Measurements from ENCODE around the gene DGCR8. TPM values are rescaled to one million over a fixed set of nuclear protein-coding genes. Genes with fewer than 3 reads are reported as not detected.
A peak's percentile ranks its signal among the peaks of the same experiment; 100 is the strongest.

Gene DGCR8
- total and polyA plus RNA-seq, 2 experiments from 2014 or later = 14.0 to 28.7 TPM

DNA sequence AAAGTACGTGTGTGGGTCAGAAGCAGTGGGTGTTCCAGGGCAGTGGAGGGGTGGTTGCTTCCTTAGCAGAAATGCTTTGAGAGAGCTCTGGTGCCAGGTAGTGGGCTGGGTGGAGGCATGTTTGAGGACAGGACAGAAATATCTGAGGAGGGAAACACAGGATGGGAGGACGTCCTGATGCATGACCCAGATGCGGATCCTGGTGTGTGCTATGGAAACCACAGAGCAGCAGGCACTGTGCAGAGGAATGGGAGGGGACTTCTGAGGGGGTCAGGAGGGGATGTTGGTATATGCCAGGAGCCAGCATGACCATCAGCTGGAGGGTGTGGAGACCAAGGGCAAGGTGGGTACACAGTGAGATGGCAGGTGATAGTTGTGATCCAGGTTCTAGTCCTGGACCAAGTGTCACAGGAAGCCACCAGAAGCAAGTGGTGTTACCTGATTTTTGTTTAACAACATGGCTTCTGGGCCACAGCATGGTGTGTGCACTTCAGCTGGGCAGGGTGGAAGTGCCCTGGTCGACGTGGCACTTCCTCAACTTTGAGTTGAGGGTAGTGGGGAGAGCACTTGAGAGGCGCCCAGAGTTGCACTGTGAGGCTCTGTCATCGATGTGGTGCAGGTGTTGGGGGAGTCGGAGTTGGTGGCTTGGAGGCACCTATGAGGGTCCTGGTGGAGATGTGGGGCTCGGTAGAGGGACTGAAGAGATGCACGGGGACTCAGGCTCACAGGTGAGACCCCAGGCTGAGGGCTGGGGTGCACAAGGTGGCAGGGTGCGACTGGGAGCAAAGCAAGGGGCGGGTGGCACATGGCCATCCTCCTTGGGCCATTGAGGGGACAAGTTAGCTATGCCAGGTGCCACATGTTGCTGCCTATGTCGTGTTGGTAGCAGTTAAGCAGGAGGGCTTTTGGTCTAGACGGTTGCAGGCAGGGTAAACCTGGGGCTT is 7.5 kb downstream of the DGCR8 start:
- 94 to 96% methylated on average over 14 of the region's 14 CpGs for WGBS, 2 experiments (ENCODE audit: low coverage in 1 of 2, low lambda C conversion rate in 2 of 2, missing lambda C conversion rate in 2 of 2)
- Histone ChIP-seq H3K27me3 (replicated peaks; ENCODE audit: insufficient read depth) (no peaks in the 10 kb centered on the region), H3K79me2 (ENCODE audit: insufficient read depth) (peaks cover 90% of the 10 kb centered on the region), H3K9me3 (ENCODE audit: low read depth) (no peaks in the 10 kb centered on the region), H3K9ac (no peak overlapping the region), H2AFZ (no peak overlapping the region), H3F3A (ENCODE audit: insufficient read depth) (peaks cover 5% of the 10 kb centered on the region; the same call in 1 of the 2 replicates), H4K20me1 (ENCODE audit: insufficient read depth) (peaks cover 9% of the 10 kb centered on the region), H3K27ac (no peak overlapping the region), H3K36me3 (ENCODE audit: low read depth) (peaks cover 37% of the 10 kb centered on the region; the same call in 1 of the 2 replicates), H3K9me2 (ENCODE audit: insufficient read depth) (no peaks in the 10 kb centered on the region), H3K4me1 (ENCODE audit: insufficient read depth) (peaks cover 9% of the 10 kb centered on the region), H3K4me3 (no peak overlapping the region), H3K4me2 (ENCODE audit: unreplicated experiment) (no peak overlapping the region)
- TF ChIP-seq EZH2phosphoT487 (IDR thresholded peaks at IDR 0.05; ENCODE audit: insufficient read depth, low read depth) = no peak
- TF ChIP-seq EZH2 (IDR thresholded peaks at IDR 0.05; ENCODE audit: insufficient read depth, poor library complexity, severe bottlenecking) = no peak
- in situ Hi-C loops (cut with MboI) = no loop called here
- DNase-seq = no peak

DNA sequence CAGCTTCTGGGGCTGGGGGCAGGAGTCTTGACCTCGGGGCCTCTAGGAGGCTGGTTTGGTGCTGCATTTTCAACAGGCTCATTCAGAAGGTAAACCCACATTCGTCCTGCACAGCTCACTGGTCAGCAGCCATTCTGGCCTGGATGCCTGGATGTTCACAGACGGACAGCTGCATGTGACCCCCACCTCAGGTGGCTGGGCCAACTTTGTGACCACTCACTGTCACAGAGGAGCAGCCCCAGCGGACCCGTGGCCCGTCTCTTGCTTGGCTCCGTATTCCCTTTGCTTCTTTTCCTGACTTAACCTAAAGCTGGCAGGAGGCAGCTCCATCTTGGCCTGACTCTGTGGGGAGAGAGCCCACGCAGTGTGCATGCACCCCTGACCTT is 8.2 kb downstream of the DGCR8 start:
- H3K4me2 ChIP-seq (ENCODE audit: unreplicated experiment) = no peak overlapping the region
- peaks cover 90% of the 10 kb centered on the region for H3K79me2 ChIP-seq (ENCODE audit: insufficient read depth)
- peaks cover 5% of the 10 kb centered on the region; the same call in 1 of the 2 replicates for H3F3A ChIP-seq (ENCODE audit: insufficient read depth)
- in situ Hi-C loops (cut with MboI) = no loop called here
- H3K27me3 ChIP-seq (replicated peaks; ENCODE audit: insufficient read depth) = no peaks in the 10 kb centered on the region
- no peak for DNase-seq
- no peak overlapping the region for H3K27ac ChIP-seq
- no peak overlapping the region for H3K9ac ChIP-seq
- TF ChIP-seq EZH2phosphoT487 (IDR thresholded peaks at IDR 0.05; ENCODE audit: insufficient read depth, low read depth) (no peak), EZH2 (IDR thresholded peaks at IDR 0.05; ENCODE audit: insufficient read depth, poor library complexity, severe bottlenecking) (no peak)
- no peaks in the 10 kb centered on the region for H3K9me3 ChIP-seq (ENCODE audit: low read depth)
- H3K4me3 ChIP-seq = no peak overlapping the region
- H3K36me3 ChIP-seq (ENCODE audit: low read depth) = peaks cover 41% of the 10 kb centered on the region; the same call in 1 of the 2 replicates
- H4K20me1 ChIP-seq (ENCODE audit: insufficient read depth) = peaks cover 9% of the 10 kb centered on the region
- H2AFZ ChIP-seq = no peak overlapping the region
- no peaks in the 10 kb centered on the region for H3K9me2 ChIP-seq (ENCODE audit: insufficient read depth)
- 90 to 95% methylated on average over 8 of the region's 8 CpGs for WGBS, 2 experiments (ENCODE audit: low coverage in 1 of 2, low lambda C conversion rate in 2 of 2, missing lambda C conversion rate in 2 of 2)
- peaks cover 9% of the 10 kb centered on the region for H3K4me1 ChIP-seq (ENCODE audit: insufficient read depth)

DNA sequence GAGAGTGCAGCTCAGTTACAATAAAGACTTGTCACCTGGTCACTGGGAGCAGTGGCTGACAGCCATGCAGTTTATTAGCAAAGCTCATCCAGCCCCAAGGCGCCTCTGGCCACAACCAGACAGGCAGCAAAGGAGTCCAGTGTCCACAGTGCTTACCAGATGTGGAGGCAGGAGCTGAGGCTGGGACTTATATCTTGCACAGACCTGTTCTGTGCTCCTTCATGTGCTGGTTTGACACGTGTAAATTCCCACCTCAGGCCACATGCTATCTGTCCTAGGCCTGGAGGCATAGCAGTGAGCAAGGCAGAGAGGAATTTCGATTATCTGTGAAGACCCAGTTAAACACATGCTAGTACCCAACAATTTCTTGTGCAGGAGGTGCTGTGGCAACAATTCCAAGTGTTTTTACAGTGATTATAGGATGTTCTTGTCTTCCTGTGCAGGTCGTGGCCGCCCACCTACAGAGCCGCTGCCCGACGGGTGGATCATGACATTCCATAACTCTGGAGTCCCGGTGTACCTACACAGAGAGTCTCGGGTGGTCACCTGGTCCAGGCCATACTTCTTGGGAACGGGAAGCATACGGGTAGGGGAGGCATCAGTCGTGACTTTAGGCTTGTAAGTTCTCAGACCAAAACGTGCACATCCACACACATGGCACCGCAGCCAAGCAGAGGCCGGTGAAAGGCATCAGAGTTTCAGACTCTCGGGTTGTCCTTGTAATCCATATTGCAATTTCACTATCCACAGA is 9.4 kb downstream of the DGCR8 start:
- peaks cover 9% of the 10 kb centered on the region for H3K4me1 ChIP-seq (ENCODE audit: insufficient read depth)
- H3K79me2 ChIP-seq (ENCODE audit: insufficient read depth) = peaks cover 86% of the 10 kb centered on the region
- DNase-seq = no peak
- 92 to 95% methylated on average over 17 of the region's 17 CpGs for WGBS, 2 experiments (ENCODE audit: low coverage in 1 of 2, low lambda C conversion rate in 2 of 2, missing lambda C conversion rate in 2 of 2)
- in situ Hi-C loops (cut with MboI) = no loop called here
- H3K9ac ChIP-seq = no peak overlapping the region
- H3K9me3 ChIP-seq (ENCODE audit: low read depth) = no peaks in the 10 kb centered on the region
- H3K9me2 ChIP-seq (ENCODE audit: insufficient read depth) = no peaks in the 10 kb centered on the region
- H3F3A ChIP-seq (ENCODE audit: insufficient read depth) = peaks cover 5% of the 10 kb centered on the region; the same call in 1 of the 2 replicates
- H4K20me1 ChIP-seq (ENCODE audit: insufficient read depth) = no peaks in the 10 kb centered on the region; the same call in none of the 2 replicates
- H3K27ac ChIP-seq = no peak overlapping the region
- no peaks in the 10 kb centered on the region for H3K27me3 ChIP-seq (replicated peaks; ENCODE audit: insufficient read depth)
- TF ChIP-seq EZH2phosphoT487 (IDR thresholded peaks at IDR 0.05; ENCODE audit: insufficient read depth, low read depth) (no peak), EZH2 (IDR thresholded peaks at IDR 0.05; ENCODE audit: insufficient read depth, poor library complexity, severe bottlenecking) (no peak)
- no peak overlapping the region for H3K4me3 ChIP-seq
- H2AFZ ChIP-seq = no peak overlapping the region
- H3K4me2 ChIP-seq (ENCODE audit: unreplicated experiment) = no peak overlapping the region
- H3K36me3 ChIP-seq (ENCODE audit: low read depth) = peaks cover 41% of the 10 kb centered on the region; the same call in 1 of the 2 replicates

DNA sequence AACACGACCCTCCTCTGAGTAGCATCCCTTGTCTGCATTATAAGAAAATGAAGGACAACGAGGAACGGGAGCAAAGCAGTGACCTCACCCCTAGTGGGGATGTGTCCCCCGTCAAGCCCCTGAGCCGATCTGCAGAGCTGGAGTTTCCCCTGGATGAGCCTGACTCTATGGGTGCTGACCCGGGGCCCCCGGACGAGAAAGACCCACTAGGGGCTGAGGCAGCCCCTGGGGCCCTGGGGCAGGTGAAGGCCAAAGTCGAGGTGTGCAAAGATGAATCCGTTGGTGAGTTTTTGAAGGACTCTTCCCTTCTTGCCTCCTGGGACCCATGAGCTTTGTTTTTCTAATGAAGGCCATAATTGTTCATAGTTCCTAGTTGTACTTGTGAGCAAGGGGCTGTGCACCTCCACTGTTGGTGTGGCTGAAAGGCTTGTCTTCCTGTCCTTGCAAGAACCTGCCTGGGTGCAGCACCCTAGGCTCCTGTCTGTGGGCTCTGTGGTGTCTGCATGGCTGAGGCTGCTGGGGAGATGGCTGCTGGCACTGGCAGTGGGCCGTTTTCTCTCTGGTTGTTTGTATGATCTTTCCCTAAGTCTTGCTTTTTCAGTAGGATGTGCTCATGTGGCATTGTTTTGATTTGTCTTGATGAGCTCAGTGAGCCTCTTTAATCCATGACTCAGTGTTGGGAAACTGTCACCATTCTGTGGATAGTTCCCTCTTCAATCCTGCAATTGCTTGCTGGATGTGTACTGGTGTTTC is 10.1 kb downstream of the DGCR8 start:
- Histone ChIP-seq H3K9me3 (ENCODE audit: low read depth) (no peaks in the 10 kb centered on the region), H2AFZ (no peak overlapping the region), H3K27ac (peak overlapping the region; percentile 68), H3K4me3 (no peak overlapping the region), H3K4me2 (ENCODE audit: unreplicated experiment) (no peak overlapping the region), H3K9ac (peak overlapping the region; percentile 26; the same call in 1 of the 2 replicates), H3K4me1 (ENCODE audit: insufficient read depth) (peaks cover 9% of the 10 kb centered on the region), H4K20me1 (ENCODE audit: insufficient read depth) (no peaks in the 10 kb centered on the region; the same call in 1 of the 2 replicates), H3K27me3 (replicated peaks; ENCODE audit: insufficient read depth) (no peaks in the 10 kb centered on the region), H3K9me2 (ENCODE audit: insufficient read depth) (no peaks in the 10 kb centered on the region), H3K36me3 (ENCODE audit: low read depth) (peaks cover 46% of the 10 kb centered on the region; the same call in 1 of the 2 replicates), H3K79me2 (ENCODE audit: insufficient read depth) (peaks cover 86% of the 10 kb centered on the region), H3F3A (ENCODE audit: insufficient read depth) (peaks cover 5% of the 10 kb centered on the region; the same call in 1 of the 2 replicates)
- DNase-seq = peak; percentile 76
- no peak for TF ChIP-seq EZH2phosphoT487 (IDR thresholded peaks at IDR 0.05; ENCODE audit: insufficient read depth, low read depth)
- no peak for TF ChIP-seq EZH2 (IDR thresholded peaks at IDR 0.05; ENCODE audit: insufficient read depth, poor library complexity, severe bottlenecking)
- WGBS, 2 experiments (ENCODE audit: low coverage in 1 of 2, low lambda C conversion rate in 2 of 2, missing lambda C conversion rate in 2 of 2) = 88 to 90% methylated on average over 11 of the region's 11 CpGs
- in situ Hi-C loops (cut with MboI) = no loop called here

All from GM23248 (cell line).